GM21423 (cell line): ENCODE data around the gene HS3ST6.
"Not testable (repeated sequence)": the region's sequence is repeated elsewhere in the genome, so short reads cannot be mapped to it uniquely, and the experiment has no call there.

Experiments
- ATAC-seq: cut with Tn5 transposase; IDR thresholded peaks from one replicate; pipeline ENCODE4 v1.9.1; 2021; ENCODE audit warnings: mild to moderate bottlenecking, moderate library complexity; ENCODE audit not compliant: unreplicated experiment

HS3ST6 gene

GRCh38 chr16:1947369-1947670, 29.1 kb upstream of the HS3ST6 start:
- ATAC-seq = no peak

- ATAC-seq = no peak
Observed at GRCh38 chr16:1946495-1947368, 28.5 kb upstream of the HS3ST6 start.

- no peak for ATAC-seq
Observed at GRCh38 chr16:1945559-1946391, 27.6 kb upstream of the HS3ST6 start.

- ATAC-seq = no peak
Observed at GRCh38 chr16:1944612-1945199, 26.5 kb upstream of the HS3ST6 start.

GRCh38 chr16:1942810-1943726, 24.9 kb upstream of the HS3ST6 start, which contains the start of gene MSRB1:
Gene MSRB1, minus strand, starts transcription at chr16:1943199. Its CDS starts 43 bp downstream, at chr16:1943156.
- ATAC-seq = peak; percentile 93

- no peak for ATAC-seq
Observed at GRCh38 chr16:1942047-1942809, 24.0 kb upstream of the HS3ST6 start.

- ATAC-seq = no peak
Observed at GRCh38 chr16:1941162-1942046, 23.2 kb upstream of the HS3ST6 start.

GRCh38 chr16:1940273-1941161, 22.3 kb upstream of the HS3ST6 start:
- no peak for ATAC-seq

- ATAC-seq = not testable (repeated sequence)
Observed at GRCh38 chr16:1939833-1940232, 21.6 kb upstream of the HS3ST6 start.

- no peak for ATAC-seq
Observed at GRCh38 chr16:1938910-1939309, 20.7 kb upstream of the HS3ST6 start.

GRCh38 chr16:1938316-1938715, 20.1 kb upstream of the HS3ST6 start:
- no peak for ATAC-seq

GRCh38 chr16:1936945-1937479, 18.8 kb upstream of the HS3ST6 start:
- ATAC-seq = no peak

- ATAC-seq = no peak
Observed at GRCh38 chr16:1933097-1933661, 15.0 kb upstream of the HS3ST6 start.

- ATAC-seq = no peak
Observed at GRCh38 chr16:1932050-1933028, 14.1 kb upstream of the HS3ST6 start.

- no peak for ATAC-seq
Observed at GRCh38 chr16:1930338-1930720, 12.1 kb upstream of the HS3ST6 start.
